Measurements from ENCODE around the gene MRI1. TPM values are rescaled to one million over a fixed set of nuclear protein-coding genes. Genes with fewer than 3 reads are reported as not detected.

The MRI1 gene
- total and polyA plus RNA-seq, 10 of the 15 experiments (the other 5 are each of a cell fraction or from before 2014, with no cell fraction given), result 5.4 to 50.3 (median 28.3) TPM

Small RNAs within 50 kb of the gene (small RNA-seq; reads per million reads assigned to genes)
- not detected for gene RN7SL619P

Other genes starting within 250 kb of the MRI1 start
Only the 7 nearest of the 8 such genes appear.
- gene C19orf53, start 9.9 kb downstream of the MRI1 start, total RNA-seq (2014; rRNA removed), result 183 and 198 TPM in 2 replicates
- 120 and 138 TPM in 2 replicates for gene C19orf53, start 9.9 kb downstream of the MRI1 start, total RNA-seq (2014; rRNA removed; fragmentation: Illumina TruSeq; extraction: Trizol)
- gene C19orf53, start 9.9 kb downstream of the MRI1 start, total RNA-seq (2021), result 109 and 115 TPM in 2 replicates
- 99.9 and 186 TPM in 2 replicates for gene C19orf53, start 9.9 kb downstream of the MRI1 start, polyA plus RNA-seq (2011; rRNA removed)
- gene C19orf53, start 9.9 kb downstream of the MRI1 start, polyA plus RNA-seq (2014; fragmentation: Illumina TruSeq; extraction: Trizol), result 38.4 and 171 TPM in 2 replicates
- 100 to 1,000 TPM; 392 to 449 TPM for gene C19orf53, start 9.9 kb downstream of the MRI1 start, polyA plus RNA-seq (2014; fragmentation: Nextera tagmentation; extraction: Ambion mirVana)
- 250 and 253 TPM in 2 replicates for gene C19orf53, start 9.9 kb downstream of the MRI1 start, polyA plus RNA-seq (2014; rRNA removed)
- gene C19orf53, start 9.9 kb downstream of the MRI1 start, polyA plus RNA-seq (2016; fragmentation: Nextera tagmentation; extraction: Ambion mirVana), result 100 to 1,000 TPM; 266 to 268 TPM
- 3.1 TPM in 2 replicates for gene ZSWIM4, start 30.9 kb downstream of the MRI1 start, total RNA-seq (2014; rRNA removed)
- gene ZSWIM4, start 30.9 kb downstream of the MRI1 start, total RNA-seq (2014; rRNA removed; fragmentation: Illumina TruSeq; extraction: Trizol), result 1.1 and 1.2 TPM in 2 replicates
- gene ZSWIM4, start 30.9 kb downstream of the MRI1 start, total RNA-seq (2021), result 11.1 and 12.2 TPM in 2 replicates
- 0.66 and 1.3 TPM in 2 replicates for gene ZSWIM4, start 30.9 kb downstream of the MRI1 start, polyA plus RNA-seq (2011; rRNA removed)
- gene ZSWIM4, start 30.9 kb downstream of the MRI1 start, polyA plus RNA-seq (2014; fragmentation: Illumina TruSeq; extraction: Trizol), result 1.6 and 2.2 TPM in 2 replicates
- gene ZSWIM4, start 30.9 kb downstream of the MRI1 start, polyA plus RNA-seq (2014; fragmentation: Nextera tagmentation; extraction: Ambion mirVana), result not detected
- gene ZSWIM4, start 30.9 kb downstream of the MRI1 start, polyA plus RNA-seq (2014; rRNA removed), result 5.1 and 5.6 TPM in 2 replicates
- gene ZSWIM4, start 30.9 kb downstream of the MRI1 start, polyA plus RNA-seq (2016; fragmentation: Nextera tagmentation; extraction: Ambion mirVana), result 1 to 10 TPM in 1 of 2 experiments, under 1 TPM in 1; 0.73 to 1.2 TPM
- gene NANOS3, start 112.6 kb downstream of the MRI1 start, total RNA-seq (2014; rRNA removed), result 0.54 and 1.5 TPM in 2 replicates
- 1.5 and 1.6 TPM in 2 replicates for gene NANOS3, start 112.6 kb downstream of the MRI1 start, total RNA-seq (2014; rRNA removed; fragmentation: Illumina TruSeq; extraction: Trizol)
- gene NANOS3, start 112.6 kb downstream of the MRI1 start, total RNA-seq (2021), result 1.5 and 1.7 TPM in 2 replicates
- gene NANOS3, start 112.6 kb downstream of the MRI1 start, polyA plus RNA-seq (2011; rRNA removed), result 0.24 and 0.69 TPM in 2 replicates
- 1.00 TPM in 1 of 2 replicates, not detected in the other for gene NANOS3, start 112.6 kb downstream of the MRI1 start, polyA plus RNA-seq (2014; fragmentation: Illumina TruSeq; extraction: Trizol)
- under 1 TPM; 0.31 to 0.80 TPM for gene NANOS3, start 112.6 kb downstream of the MRI1 start, polyA plus RNA-seq (2014; fragmentation: Nextera tagmentation; extraction: Ambion mirVana)
- gene NANOS3, start 112.6 kb downstream of the MRI1 start, polyA plus RNA-seq (2014; rRNA removed), result 0.81 and 2.3 TPM in 2 replicates
- under 1 TPM; 0.53 to 0.62 TPM for gene NANOS3, start 112.6 kb downstream of the MRI1 start, polyA plus RNA-seq (2016; fragmentation: Nextera tagmentation; extraction: Ambion mirVana)
- gene BRME1, start 141.6 kb downstream of the MRI1 start, total RNA-seq (2014; rRNA removed), result 0.33 and 1.4 TPM in 2 replicates
- gene BRME1, start 141.6 kb downstream of the MRI1 start, total RNA-seq (2014; rRNA removed; fragmentation: Illumina TruSeq; extraction: Trizol), result 0.41 and 0.72 TPM in 2 replicates
- 0.72 and 1.9 TPM in 2 replicates for gene BRME1, start 141.6 kb downstream of the MRI1 start, total RNA-seq (2021)
- 1.6 and 2.2 TPM in 2 replicates for gene BRME1, start 141.6 kb downstream of the MRI1 start, polyA plus RNA-seq (2011; rRNA removed)
- gene BRME1, start 141.6 kb downstream of the MRI1 start, polyA plus RNA-seq (2014; fragmentation: Illumina TruSeq; extraction: Trizol), result 0.47 and 0.67 TPM in 2 replicates
- gene BRME1, start 141.6 kb downstream of the MRI1 start, polyA plus RNA-seq (2014; fragmentation: Nextera tagmentation; extraction: Ambion mirVana), result under 1 TPM in 1 of 2 experiments, not detected in 1; 0.07 TPM
- gene BRME1, start 141.6 kb downstream of the MRI1 start, polyA plus RNA-seq (2014; rRNA removed), result 1.0 and 1.9 TPM in 2 replicates
- 1 to 10 TPM in 1 of 2 experiments, under 1 TPM in 1; 0.28 to 1.1 TPM for gene BRME1, start 141.6 kb downstream of the MRI1 start, polyA plus RNA-seq (2016; fragmentation: Nextera tagmentation; extraction: Ambion mirVana)
- gene CC2D1A, start 141.7 kb downstream of the MRI1 start, total RNA-seq (2014; rRNA removed), result 13.2 and 17.3 TPM in 2 replicates
- 9.0 and 10.2 TPM in 2 replicates for gene CC2D1A, start 141.7 kb downstream of the MRI1 start, total RNA-seq (2014; rRNA removed; fragmentation: Illumina TruSeq; extraction: Trizol)
- 32.7 and 36.1 TPM in 2 replicates for gene CC2D1A, start 141.7 kb downstream of the MRI1 start, total RNA-seq (2021)
- 7.4 and 11.9 TPM in 2 replicates for gene CC2D1A, start 141.7 kb downstream of the MRI1 start, polyA plus RNA-seq (2011; rRNA removed)
- 7.3 and 14.8 TPM in 2 replicates for gene CC2D1A, start 141.7 kb downstream of the MRI1 start, polyA plus RNA-seq (2014; fragmentation: Illumina TruSeq; extraction: Trizol)
- gene CC2D1A, start 141.7 kb downstream of the MRI1 start, polyA plus RNA-seq (2014; fragmentation: Nextera tagmentation; extraction: Ambion mirVana), result 1 to 10 TPM in 1 of 2 experiments, under 1 TPM in 1; 0.13 to 1.0 TPM
- 24.9 and 28.0 TPM in 2 replicates for gene CC2D1A, start 141.7 kb downstream of the MRI1 start, polyA plus RNA-seq (2014; rRNA removed)
- 10 to 100 TPM; 18.6 to 22.5 TPM for gene CC2D1A, start 141.7 kb downstream of the MRI1 start, polyA plus RNA-seq (2016; fragmentation: Nextera tagmentation; extraction: Ambion mirVana)
- not detected in 2 replicates for gene PODNL1, start 173.9 kb downstream of the MRI1 start, total RNA-seq (2014; rRNA removed)
- not detected in 2 replicates for gene PODNL1, start 173.9 kb downstream of the MRI1 start, total RNA-seq (2014; rRNA removed; fragmentation: Illumina TruSeq; extraction: Trizol)
- not detected in 2 replicates for gene PODNL1, start 173.9 kb downstream of the MRI1 start, total RNA-seq (2021)
- gene PODNL1, start 173.9 kb downstream of the MRI1 start, polyA plus RNA-seq (2011; rRNA removed), result 0.04 TPM in 1 of 2 replicates, not detected in the other
- gene PODNL1, start 173.9 kb downstream of the MRI1 start, polyA plus RNA-seq (2014; fragmentation: Illumina TruSeq; extraction: Trizol), result not detected in 2 replicates
- gene PODNL1, start 173.9 kb downstream of the MRI1 start, polyA plus RNA-seq (2014; fragmentation: Nextera tagmentation; extraction: Ambion mirVana), result not detected
- gene PODNL1, start 173.9 kb downstream of the MRI1 start, polyA plus RNA-seq (2014; rRNA removed), result not detected in 2 replicates
- gene PODNL1, start 173.9 kb downstream of the MRI1 start, polyA plus RNA-seq (2016; fragmentation: Nextera tagmentation; extraction: Ambion mirVana), result under 1 TPM in 1 of 2 experiments, not detected in 1; 0.44 TPM
- 36.2 and 43.3 TPM in 2 replicates for gene DCAF15, start 188.0 kb downstream of the MRI1 start, total RNA-seq (2014; rRNA removed)
- 16.9 and 18.0 TPM in 2 replicates for gene DCAF15, start 188.0 kb downstream of the MRI1 start, total RNA-seq (2014; rRNA removed; fragmentation: Illumina TruSeq; extraction: Trizol)
- gene DCAF15, start 188.0 kb downstream of the MRI1 start, total RNA-seq (2021), result 58.2 and 63.4 TPM in 2 replicates
- gene DCAF15, start 188.0 kb downstream of the MRI1 start, polyA plus RNA-seq (2011; rRNA removed), result 11.8 and 25.3 TPM in 2 replicates
- 11.9 and 20.9 TPM in 2 replicates for gene DCAF15, start 188.0 kb downstream of the MRI1 start, polyA plus RNA-seq (2014; fragmentation: Illumina TruSeq; extraction: Trizol)
- under 1 TPM; 0.16 to 0.58 TPM for gene DCAF15, start 188.0 kb downstream of the MRI1 start, polyA plus RNA-seq (2014; fragmentation: Nextera tagmentation; extraction: Ambion mirVana)
- 50.1 and 55.7 TPM in 2 replicates for gene DCAF15, start 188.0 kb downstream of the MRI1 start, polyA plus RNA-seq (2014; rRNA removed)
- gene DCAF15, start 188.0 kb downstream of the MRI1 start, polyA plus RNA-seq (2016; fragmentation: Nextera tagmentation; extraction: Ambion mirVana), result 10 to 100 TPM; 27.9 to 29.2 TPM